ENCODE results near the gene HMX1. TPM values are rescaled to one million over a fixed set of nuclear protein-coding genes. Genes with fewer than 3 reads are reported as not detected.
A peak's percentile ranks its signal among the peaks of the same experiment; 100 is the strongest.

Gene HMX1
- total RNA-seq (not detected), polyA plus RNA-seq (not detected), total RNA-seq (0 to 0.08 (median 0) reads per million in 6 experiments)

DNA sequence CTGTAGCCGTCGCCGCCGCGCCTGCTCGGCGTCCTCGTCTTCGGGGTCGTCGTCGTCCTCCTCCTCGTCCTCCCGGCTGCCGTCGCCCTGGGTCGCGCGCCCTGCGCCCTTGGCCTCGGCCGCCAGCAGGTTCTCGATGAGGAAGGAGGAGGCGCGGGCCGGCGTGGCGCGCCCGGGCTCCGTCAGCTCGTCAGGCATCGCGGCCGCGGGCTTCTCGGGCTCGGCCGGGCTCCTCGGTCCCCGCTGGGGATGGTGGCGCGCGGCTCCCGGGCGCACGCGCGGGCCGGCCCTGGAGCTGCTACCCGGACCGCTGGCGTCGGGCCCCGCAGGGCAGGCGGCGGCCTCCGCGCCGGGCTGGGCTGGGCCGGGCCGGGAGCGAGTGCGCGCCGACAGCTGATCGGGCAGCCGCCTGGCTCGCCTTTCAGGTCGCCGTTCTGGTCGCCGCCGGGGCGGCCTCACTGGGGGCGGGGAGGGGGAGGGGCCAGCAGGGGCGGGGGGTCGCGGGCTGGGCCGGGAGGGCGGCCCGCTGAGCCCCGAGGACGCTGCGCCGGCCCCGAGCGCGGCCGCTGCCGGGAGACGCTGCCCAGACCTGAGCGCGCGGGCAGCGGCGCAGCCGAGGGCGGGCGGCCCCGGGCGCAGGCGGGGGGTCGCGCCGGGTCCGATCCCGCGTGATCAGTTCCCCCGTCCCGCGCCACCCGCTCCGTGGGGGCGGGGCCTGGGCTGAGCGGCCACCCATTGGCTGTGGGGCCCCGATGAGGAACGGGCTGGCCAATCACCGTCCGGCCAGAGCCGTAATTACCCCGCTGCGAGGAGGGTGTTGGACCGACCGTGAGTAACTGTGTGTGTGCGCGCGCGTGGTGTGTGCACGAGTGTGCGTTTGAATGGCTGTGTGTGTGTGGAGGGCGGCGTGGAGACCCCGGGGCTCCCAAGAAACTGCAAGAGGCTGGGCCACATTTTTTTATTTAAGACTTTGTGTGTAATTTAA, at the start of gene HMX1:
HMX1 (minus strand) TSS at position 423 of the 985 bp plus-strand sequence; CDS start at position 198, 225 bp downstream.
- Mint-ChIP-seq H3K27me3 (peaks cover 21 to 83% (median 63%) of the 10 kb centered on the region in 5 donors), H3K4me1 (peaks cover 1 to 12% (median 9%) of the 10 kb centered on the region in 4 donors), H3K27ac (peak within 1 kb of the TSS in 1 of 10 donors; percentile 49), H3K4me3 (peak within 1 kb of the TSS in 4 of 10 donors; percentile 7 to 70 (median 54)), H3K36me3 (peaks cover 0 to 5% (median 2%) of the 10 kb centered on the region in 3 donors), H3K9me3 (peaks cover 0 to 10% (median 0%) of the 10 kb centered on the region in 9 donors)
- POLR2A ChIA-PET: no interaction called here
- ATAC-seq: no peak
- no peak for DNase-seq

DNA sequence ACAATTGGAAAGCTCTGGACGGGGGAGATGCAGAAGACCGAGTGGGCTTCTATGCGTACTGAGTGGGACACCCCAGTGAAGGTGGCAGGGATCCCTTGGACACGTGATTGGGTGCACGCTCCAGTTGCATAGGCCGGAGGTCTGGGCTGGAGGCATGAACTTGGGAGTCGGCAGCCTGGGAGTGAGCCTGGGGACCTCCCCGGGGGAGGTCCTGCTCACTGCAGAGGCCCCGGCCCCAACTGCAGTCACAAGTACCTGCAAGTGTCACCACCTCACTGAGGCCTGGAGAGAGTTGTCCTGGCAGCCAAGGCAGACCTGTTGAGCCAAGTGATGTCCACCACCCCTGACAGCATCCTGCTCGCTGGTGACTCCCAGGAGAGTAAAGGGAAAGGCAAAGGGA, 49.3 kb upstream of the HMX1 start:
- ATAC-seq: no peak
- H3K27me3 Mint-ChIP-seq: peaks cover 4 to 53% (median 30%) of the 10 kb centered on the region in 5 donors
- H3K9me3 Mint-ChIP-seq: peaks cover 2 to 19% (median 13%) of the 10 kb centered on the region in 9 donors
- H3K4me3 Mint-ChIP-seq: no peak overlapping the region
- no peak for DNase-seq
- peaks cover 0 to 11% (median 0%) of the 10 kb centered on the region in 3 donors for H3K36me3 Mint-ChIP-seq
- H3K27ac Mint-ChIP-seq: no peak overlapping the region
- POLR2A ChIA-PET: no interaction called here
- H3K4me1 Mint-ChIP-seq: peaks cover 0 to 20% (median 4%) of the 10 kb centered on the region in 4 donors

DNA sequence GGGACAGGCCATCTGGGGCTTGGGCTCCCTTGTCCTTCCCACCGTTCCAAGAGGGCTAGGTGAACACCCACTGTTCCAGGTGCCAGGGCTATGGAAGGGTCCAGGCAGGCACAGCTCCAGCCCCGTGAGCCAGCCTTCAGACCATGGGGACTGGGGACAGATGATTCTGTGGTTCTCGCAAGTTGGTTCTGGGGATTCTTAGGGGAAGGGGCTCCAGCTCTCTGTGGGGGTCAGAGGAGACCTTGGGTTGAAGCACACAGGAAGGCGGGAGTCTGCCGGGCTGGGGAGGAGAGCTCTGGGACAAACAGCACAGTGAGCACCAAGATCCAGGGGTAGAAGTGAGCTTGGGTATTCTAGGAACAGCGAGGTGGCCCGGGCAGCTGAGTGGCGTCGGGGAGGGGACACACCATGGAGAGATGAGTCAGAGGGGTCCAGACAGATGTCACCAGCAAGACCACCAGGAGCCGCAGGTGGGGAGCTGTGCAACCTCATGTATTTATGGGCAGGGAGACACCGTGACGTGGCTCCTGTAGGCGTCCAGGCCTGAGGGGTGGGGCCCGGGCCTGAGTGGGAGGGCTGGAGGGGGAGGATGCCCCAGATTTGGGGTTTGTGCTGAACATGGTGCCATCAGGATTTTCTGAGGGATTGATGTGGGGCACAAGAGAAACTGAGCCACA, 48.8 kb upstream of the HMX1 start:
- POLR2A ChIA-PET: no interaction called here
- H3K27me3 Mint-ChIP-seq: peaks cover 4 to 53% (median 30%) of the 10 kb centered on the region in 5 donors
- DNase-seq: peak in 1 of 10 donors; percentile 3
- peaks cover 0 to 11% (median 0%) of the 10 kb centered on the region in 3 donors for H3K36me3 Mint-ChIP-seq
- peaks cover 0 to 20% (median 4%) of the 10 kb centered on the region in 4 donors for H3K4me1 Mint-ChIP-seq
- H3K4me3 Mint-ChIP-seq: no peak overlapping the region
- no peak for ATAC-seq
- H3K27ac Mint-ChIP-seq: no peak overlapping the region
- H3K9me3 Mint-ChIP-seq: peaks cover 2 to 19% (median 13%) of the 10 kb centered on the region in 9 donors

DNA sequence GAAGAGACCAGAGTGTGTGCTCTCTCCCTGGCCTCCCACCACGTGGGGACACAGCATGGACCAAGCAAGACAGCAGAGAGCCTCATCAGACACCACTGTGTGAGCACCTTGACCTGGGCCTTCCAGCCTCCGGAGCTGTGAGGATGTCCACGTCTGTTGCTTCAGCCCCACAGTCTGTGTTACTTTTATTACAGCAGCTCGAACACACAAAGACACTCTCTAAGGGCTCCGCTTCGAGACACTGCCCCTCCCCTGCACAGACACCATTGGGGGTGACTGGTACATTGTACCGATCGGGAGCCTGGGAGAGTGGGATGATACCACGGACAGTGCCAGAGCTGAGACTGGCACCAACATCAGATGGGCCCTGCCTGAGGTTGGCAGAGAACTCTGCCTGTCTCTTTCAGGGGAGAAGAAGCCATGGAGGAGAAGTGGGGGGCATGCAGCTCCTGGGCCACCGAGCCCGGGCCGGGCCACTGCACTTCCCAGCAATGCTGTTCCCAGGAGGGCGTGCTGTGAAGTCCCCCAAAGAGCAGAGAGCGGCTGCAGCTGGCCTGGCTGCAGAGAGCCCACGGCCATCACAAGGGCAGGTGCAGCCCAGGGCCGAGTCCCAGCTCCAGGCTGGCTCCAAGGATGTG, 48.1 kb upstream of the HMX1 start:
- ATAC-seq (no peak), DNase-seq (peak in 1 of 10 donors; percentile 5)
- H3K36me3 Mint-ChIP-seq: peaks cover 0 to 11% (median 0%) of the 10 kb centered on the region in 3 donors
- peaks cover 4 to 53% (median 30%) of the 10 kb centered on the region in 5 donors for H3K27me3 Mint-ChIP-seq
- H3K27ac Mint-ChIP-seq: no peak overlapping the region
- peaks cover 0 to 20% (median 4%) of the 10 kb centered on the region in 4 donors for H3K4me1 Mint-ChIP-seq
- peaks cover 2 to 19% (median 13%) of the 10 kb centered on the region in 9 donors for H3K9me3 Mint-ChIP-seq
- peak overlapping the region in 1 of 10 donors; percentile 38 for H3K4me3 Mint-ChIP-seq
- POLR2A ChIA-PET: no interaction called here

DNA sequence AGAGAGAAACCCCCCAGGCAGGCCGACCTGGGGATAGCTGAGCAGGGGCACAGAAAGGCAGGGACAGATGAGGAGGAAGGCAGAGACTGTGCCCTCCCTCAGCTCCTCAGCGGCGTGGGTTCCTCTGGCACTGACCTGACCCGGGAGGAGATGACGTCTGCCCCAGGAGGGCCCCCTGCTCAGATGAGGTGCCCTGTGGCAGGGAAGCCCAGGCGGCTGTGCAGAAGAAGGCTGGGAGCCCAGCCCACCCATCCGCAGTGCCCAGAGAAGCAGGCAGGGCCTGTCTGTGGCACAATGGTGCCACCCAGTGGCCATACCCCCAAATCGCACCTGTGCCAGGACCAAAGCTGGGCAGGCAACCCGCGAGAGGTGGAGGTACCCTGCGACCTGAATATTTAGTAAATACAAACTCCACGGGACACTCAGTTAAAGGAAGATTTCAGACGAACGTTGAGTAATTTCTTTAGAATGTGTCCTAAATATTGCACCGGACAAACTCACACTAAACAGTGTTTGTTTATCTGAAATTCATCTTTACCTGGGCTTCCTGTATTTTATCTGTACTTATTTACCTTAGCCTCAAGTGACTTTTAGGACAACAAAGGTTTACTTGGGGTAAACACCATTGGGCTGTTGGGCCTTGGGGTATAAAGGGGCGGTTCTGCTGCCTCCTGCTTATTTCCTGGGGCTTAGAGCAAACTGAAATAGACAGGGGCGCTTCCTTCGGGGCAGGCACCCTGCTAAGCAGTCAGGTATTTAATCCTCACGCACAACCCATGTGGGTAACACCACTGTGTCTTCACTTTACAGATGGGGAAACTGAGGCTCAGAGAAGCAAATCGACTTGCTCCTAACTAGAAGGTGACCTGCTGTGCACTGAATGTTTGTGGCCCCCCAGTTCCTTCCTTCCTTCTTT, 46.5 kb upstream of the HMX1 start:
- H3K4me3 Mint-ChIP-seq: no peak overlapping the region
- H3K27ac Mint-ChIP-seq: peak overlapping the region in 2 of 10 donors; percentile 24 to 87
- H3K27me3 Mint-ChIP-seq: peaks cover 4 to 44% (median 28%) of the 10 kb centered on the region in 5 donors
- H3K9me3 Mint-ChIP-seq: peaks cover 0 to 7% (median 3%) of the 10 kb centered on the region in 9 donors
- peak; percentile 11 to 77 (median 55) for DNase-seq
- peak; percentile 57 to 67 for ATAC-seq
- H3K4me1 Mint-ChIP-seq: peaks cover 0 to 20% (median 4%) of the 10 kb centered on the region in 4 donors
- POLR2A ChIA-PET: interaction anchor here (0.6 kb wide), 1 partner anchor 445 kb away, joined by 3 read pairs; no protein-coding TSS in a partner anchor
- H3K36me3 Mint-ChIP-seq: peaks cover 0 to 4% (median 0%) of the 10 kb centered on the region in 3 donors

DNA sequence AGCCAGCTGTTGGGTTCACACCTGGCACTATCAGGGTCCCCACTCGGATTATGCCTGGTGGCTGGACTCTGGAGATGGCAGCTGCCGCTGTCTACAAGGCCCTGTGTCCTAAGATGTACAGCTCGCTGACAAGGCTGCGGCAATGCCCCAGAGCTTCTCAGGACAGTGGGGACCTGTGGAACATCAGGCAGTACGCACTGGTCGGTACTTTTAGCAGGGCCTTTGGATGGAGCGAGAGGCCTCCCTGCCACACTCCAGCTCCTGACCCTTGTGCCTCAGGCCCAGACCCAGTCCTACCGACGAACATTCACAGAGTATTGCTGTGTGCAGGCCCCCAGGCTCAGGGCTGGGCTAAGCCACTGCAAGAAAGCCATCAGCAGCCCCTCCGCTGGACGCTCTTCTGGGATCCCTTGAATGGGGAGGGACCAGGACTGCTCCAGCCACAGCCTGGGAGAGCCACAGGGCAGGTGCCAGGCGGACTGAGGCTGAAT, 45.7 kb upstream of the HMX1 start:
- POLR2A ChIA-PET: no interaction called here
- Mint-ChIP-seq H3K27me3 (peaks cover 4 to 43% (median 26%) of the 10 kb centered on the region in 5 donors), H3K36me3 (no peaks in the 10 kb centered on the region), H3K4me3 (no peak overlapping the region), H3K27ac (peak overlapping the region in 1 of 10 donors; percentile 87), H3K4me1 (peaks cover 0 to 20% (median 4%) of the 10 kb centered on the region in 4 donors), H3K9me3 (peaks cover 0 to 3% (median 0%) of the 10 kb centered on the region in 9 donors)
- no peak for ATAC-seq
- no peak for DNase-seq

DNA sequence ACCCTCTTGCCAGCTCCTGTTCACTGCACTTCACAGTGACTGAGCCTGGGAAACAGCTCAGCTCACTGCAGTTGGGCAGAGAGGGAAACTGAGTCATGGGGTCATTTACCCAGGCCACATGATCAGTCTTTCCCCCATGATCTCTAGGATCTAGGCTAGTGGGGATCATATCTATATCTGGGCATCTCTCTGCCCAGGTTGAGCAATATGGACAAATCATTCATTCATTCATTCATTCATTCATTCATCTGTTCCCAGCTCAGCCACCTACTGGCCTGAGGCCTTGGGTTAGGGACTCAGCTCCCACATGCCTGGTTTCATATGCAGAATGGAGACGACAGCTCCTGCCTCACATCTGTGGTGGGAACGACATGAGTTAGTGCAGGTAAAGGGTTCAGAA, 45.3 kb upstream of the HMX1 start:
- ATAC-seq (no peak), DNase-seq (no peak)
- H3K27me3 Mint-ChIP-seq: peaks cover 2 to 38% (median 23%) of the 10 kb centered on the region in 5 donors
- POLR2A ChIA-PET: interaction anchor here (0.6 kb wide), 1 partner anchor 472 kb away, joined by 3 read pairs; no protein-coding TSS in a partner anchor
- H3K4me3 Mint-ChIP-seq: no peak overlapping the region
- peaks cover 0 to 3% (median 0%) of the 10 kb centered on the region in 9 donors for H3K9me3 Mint-ChIP-seq
- no peaks in the 10 kb centered on the region for H3K36me3 Mint-ChIP-seq
- H3K27ac Mint-ChIP-seq: no peak overlapping the region
- peaks cover 0 to 20% (median 4%) of the 10 kb centered on the region in 4 donors for H3K4me1 Mint-ChIP-seq

DNA sequence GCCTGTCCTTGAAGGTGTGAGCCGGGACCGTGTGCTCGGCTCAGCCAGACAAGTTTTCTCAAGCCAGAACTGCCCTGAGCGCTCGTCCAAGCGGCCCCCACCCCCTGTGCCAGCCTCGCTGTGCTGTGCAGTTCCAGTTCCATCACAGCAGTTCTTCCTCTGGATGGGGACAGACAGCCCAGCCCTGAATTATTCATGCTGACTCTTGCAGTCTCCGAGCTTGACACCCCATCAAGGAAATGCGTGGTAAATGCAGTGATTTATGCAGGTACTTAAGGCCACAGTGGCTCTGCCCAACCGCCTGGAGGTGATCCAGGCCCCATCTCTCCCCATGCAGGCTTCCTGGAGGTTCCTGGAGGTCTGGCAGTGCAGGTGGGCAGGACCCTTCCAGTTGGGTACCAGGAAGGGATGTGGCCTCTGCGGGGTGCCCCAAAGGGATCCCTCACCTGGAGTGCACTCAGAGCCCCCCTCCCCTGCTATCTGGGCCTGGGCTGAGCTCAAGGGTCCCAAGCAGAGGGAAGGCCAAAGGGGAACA, 44.8 kb upstream of the HMX1 start:
- peaks cover 1 to 33% (median 20%) of the 10 kb centered on the region in 5 donors for H3K27me3 Mint-ChIP-seq
- no peak for ATAC-seq
- H3K36me3 Mint-ChIP-seq: no peaks in the 10 kb centered on the region
- H3K4me3 Mint-ChIP-seq: no peak overlapping the region
- POLR2A ChIA-PET: interaction anchor here (0.6 kb wide), 1 partner anchor 472 kb away, joined by 3 read pairs; no protein-coding TSS in a partner anchor
- DNase-seq: peak in 1 of 10 donors; percentile 10
- peaks cover 0 to 3% (median 0%) of the 10 kb centered on the region in 9 donors for H3K9me3 Mint-ChIP-seq
- no peak overlapping the region for H3K27ac Mint-ChIP-seq
- peaks cover 0 to 20% (median 4%) of the 10 kb centered on the region in 4 donors for H3K4me1 Mint-ChIP-seq

DNA sequence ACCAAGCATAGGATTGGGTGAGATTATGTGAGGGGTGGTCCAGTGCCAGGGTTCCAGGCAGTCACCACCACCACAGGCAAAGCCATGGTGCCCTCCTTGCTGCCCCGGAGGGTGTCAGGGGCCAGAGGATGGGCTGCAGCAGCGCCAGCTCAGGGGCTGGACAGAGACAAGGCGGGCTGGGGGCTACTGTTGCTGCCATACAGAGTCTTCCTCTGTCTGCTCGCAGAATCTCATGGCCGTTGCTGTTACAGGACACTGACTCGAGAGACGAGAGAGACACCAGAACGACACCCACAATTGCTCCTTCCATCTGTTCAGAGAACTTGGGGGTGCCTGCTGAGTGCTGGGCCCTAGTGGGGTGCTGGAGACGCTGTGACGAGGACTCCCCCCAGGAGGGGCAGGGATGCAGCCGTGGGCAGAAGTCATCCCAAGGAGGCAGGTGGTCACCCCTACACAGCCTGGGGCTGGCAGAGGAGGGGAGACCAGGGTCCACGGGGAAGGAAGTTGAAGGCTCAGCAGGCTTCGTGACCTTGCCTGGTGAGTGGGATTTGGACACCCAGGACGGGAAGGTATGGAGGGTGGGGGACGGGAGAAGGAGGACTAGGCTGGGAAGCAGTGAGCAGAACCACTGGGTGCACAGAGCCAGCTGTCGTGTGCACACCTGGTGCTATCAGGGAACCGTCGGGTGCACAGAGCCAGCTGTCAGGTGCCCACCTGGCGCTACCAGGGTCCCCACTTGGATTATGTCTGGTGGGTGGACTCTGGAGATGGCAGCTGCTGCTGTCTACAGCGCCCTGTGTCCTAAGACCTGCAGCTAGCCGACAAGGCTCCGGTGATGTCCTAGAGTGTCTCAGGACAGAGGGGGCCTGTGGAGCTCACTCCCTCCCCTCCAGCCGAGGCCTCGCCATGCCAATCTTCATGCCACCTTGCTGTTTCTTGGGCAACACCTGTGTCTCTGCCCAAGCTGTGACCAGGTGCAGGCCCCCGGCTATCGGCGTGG, 43.9 kb upstream of the HMX1 start:
- no peak overlapping the region for H3K4me3 Mint-ChIP-seq
- H3K9me3 Mint-ChIP-seq: no peaks in the 10 kb centered on the region
- peaks cover 0 to 20% (median 4%) of the 10 kb centered on the region in 4 donors for H3K4me1 Mint-ChIP-seq
- DNase-seq (peak in 1 of 10 donors; percentile 14), ATAC-seq (no peak)
- H3K27me3 Mint-ChIP-seq: peaks cover 1 to 29% (median 15%) of the 10 kb centered on the region in 5 donors
- POLR2A ChIA-PET: no interaction called here
- H3K27ac Mint-ChIP-seq: no peak overlapping the region
- no peaks in the 10 kb centered on the region for H3K36me3 Mint-ChIP-seq

Data from naive thymus-derived CD8-positive, alpha-beta T cell (primary cell).